IMR-90 (cell line): ENCODE measurements around the gene MEF2D. TPM values are rescaled to one million over a fixed set of nuclear protein-coding genes. Genes with fewer than 3 reads are reported as not detected.

Source experiments
- ATAC-seq: fragments of 200-7000 bp; cut with Tn5 transposase; 2 replicates; pipeline ENCODE4 v1.9.1; 2020; ENCODE audit warnings: low read depth, mild to moderate bottlenecking, moderate library complexity
- BruUV-seq: library from RNA; stranded (reverse); fragments of 400-500 nt; replicated peaks from 2 replicates; lab custom pipeline; 2021; lab: Mats Ljungman, UMichigan
- CTCF ChIA-PET: fragments of 300-600 bp; formaldehyde crosslinking; extraction: SDS; loops from one replicate; lab custom pipeline; 2021; ENCODE audit warnings: antibody characterized with exemption; lab: Yijun Ruan, JAX
- POLR2A ChIA-PET: fragments of 300-600 bp; sonication (Branson Sonifier 250); formaldehyde crosslinking; loops from one replicate; lab custom pipeline; 2022; ENCODE audit warnings: antibody characterized with exemption; ENCODE audit not compliant: unreplicated experiment; lab: Charles Lee
- DNase-seq: peaks from one replicate; pipeline ENCODE4 v3.0.0; 2013
- H2AFZ ChIP-seq: replicated peaks from 2 replicates; pipeline ENCODE3; 2013; ENCODE audit warnings: low read length, mild to moderate bottlenecking; ENCODE audit not compliant: poor library complexity
- H2AK5ac ChIP-seq: 2 replicates; pipeline ENCODE4 v1.6.1; 2013; ENCODE audit warnings: low read depth, low read length, inconsistent platforms
- H2AK9ac ChIP-seq: replicated peaks from 2 replicates; pipeline ENCODE3; 2013; ENCODE audit warnings: mild to moderate bottlenecking, low read depth, low read length, moderate library complexity; ENCODE audit not compliant: poor library complexity
- H2BK120ac ChIP-seq: 2 replicates; pipeline ENCODE4 v1.6.1; 2013; ENCODE audit warnings: low read depth, low read length, inconsistent platforms
- H2BK15ac ChIP-seq: 3 replicates; pipeline ENCODE4 v1.6.1; 2013; ENCODE audit warnings: low read depth, low read length, inconsistent platforms
- H2BK20ac ChIP-seq: 2 replicates; pipeline ENCODE4 v1.6.1; 2013; ENCODE audit warnings: low read depth, mild to moderate bottlenecking, inconsistent platforms, low read length, moderate library complexity
- H2BK5ac ChIP-seq: 2 replicates; pipeline ENCODE4 v1.6.1; 2013; ENCODE audit warnings: mild to moderate bottlenecking, low read depth, low read length, inconsistent platforms; ENCODE audit not compliant: poor library complexity, severe bottlenecking
- H3K14ac ChIP-seq: replicated peaks from 2 replicates; pipeline ENCODE4 v1.6.1; 2013; ENCODE audit warnings: low read depth, low read length, inconsistent platforms
- H3K18ac ChIP-seq: 2 replicates; pipeline ENCODE4 v1.6.1; 2013; ENCODE audit warnings: low read depth, low read length, control low read depth
- H3K23ac ChIP-seq: 2 replicates; pipeline ENCODE4 v1.6.1; 2013; ENCODE audit warnings: low read depth, low read length, inconsistent platforms
- H3K27ac ChIP-seq: 2 replicates; pipeline ENCODE4 v1.5.1; 2013; ENCODE audit warnings: mild to moderate bottlenecking, control low read depth, low read length; ENCODE audit not compliant: insufficient read depth
- H3K27me3 ChIP-seq: 2 replicates; pipeline ENCODE4 v1.6.1; 2013; ENCODE audit warnings: low read length; ENCODE audit not compliant: control insufficient read depth, insufficient read depth
- H3K36me3 ChIP-seq: 2 replicates; pipeline ENCODE4 v1.6.1; 2013; ENCODE audit warnings: low read length, mixed read lengths; ENCODE audit not compliant: control insufficient read depth, insufficient read depth
- H3K4ac ChIP-seq: 2 replicates; pipeline ENCODE4 v1.6.1; 2013; ENCODE audit warnings: low read depth, low read length, inconsistent platforms
- H3K4me1 ChIP-seq: 2 replicates; pipeline ENCODE4 v1.6.1; 2013; ENCODE audit warnings: low read length, mixed read lengths; ENCODE audit not compliant: control insufficient read depth, insufficient read depth
- H3K4me2 ChIP-seq: 2 replicates; pipeline ENCODE4 v1.6.1; 2013; ENCODE audit warnings: low read depth, mild to moderate bottlenecking, control low read depth, low read length, moderate library complexity
- H3K4me3 ChIP-seq: 2 replicates; pipeline ENCODE4 v1.5.1; 2013; ENCODE audit warnings: low read depth, mild to moderate bottlenecking, control low read depth, low read length, moderate library complexity; ENCODE audit not compliant: insufficient read depth
- H3K56ac ChIP-seq: 2 replicates; pipeline ENCODE4 v1.6.1; 2013; ENCODE audit warnings: low read length, inconsistent platforms; ENCODE audit not compliant: insufficient read depth; ENCODE audit errors: extremely low read depth
- H3K79me1 ChIP-seq, 2 experiments: 2 replicates each; pipeline ENCODE4 v1.6.1; 2013; ENCODE audit warnings: low read length in 2 of 2, inconsistent platforms in 1 of 2, low read depth in 1 of 2
- H3K9ac ChIP-seq: 2 replicates; pipeline ENCODE4 v1.6.1; 2013; ENCODE audit warnings: low read depth, low read length, control low read depth
- H3K9me1 ChIP-seq: 2 replicates; pipeline ENCODE4 v1.6.1; 2013; ENCODE audit warnings: low read length, inconsistent platforms; ENCODE audit not compliant: insufficient read depth
- H3K9me3 ChIP-seq: 2 replicates; pipeline ENCODE4 v1.6.1; 2013; ENCODE audit warnings: low read length; ENCODE audit not compliant: control insufficient read depth, insufficient read depth
- H4K20me1 ChIP-seq: 2 replicates; pipeline ENCODE4 v1.6.1; 2013; ENCODE audit warnings: low read length, inconsistent platforms; ENCODE audit not compliant: insufficient read depth
- H4K5ac ChIP-seq: 2 replicates; pipeline ENCODE4 v1.6.1; 2013; ENCODE audit warnings: mild to moderate bottlenecking, low read depth, low read length, control low read depth
- H4K8ac ChIP-seq, 2 experiments: 2 replicates each; pipeline ENCODE4 v1.6.1; 2013; ENCODE audit warnings: low read depth in 2 of 2, low read length in 2 of 2, control low read depth in 1 of 2, inconsistent platforms in 1 of 2
- H4K91ac ChIP-seq: 2 replicates; pipeline ENCODE4 v1.6.1; 2013; ENCODE audit warnings: low read depth, low read length, inconsistent platforms; ENCODE audit not compliant: insufficient read depth
- WGBS, 2 experiments: methylation state at CpG; one replicate each; pipeline versions ENCODE4 v1.1.5 to v1.1.7; 2013; ENCODE audit warnings: missing lambda C conversion rate in 2 of 2; ENCODE audit not compliant: insufficient read length in 1 of 2; ENCODE audit errors: extremely low coverage in 2 of 2; 5-methylcytosine and 5-hydroxymethylcytosine counted together
- dilution Hi-C: fragments of 300-500 bp; cut with HindIII; formaldehyde crosslinking; loops from one replicate; pipeline ENCODE4 v1.14.3; 2018; ENCODE audit warnings: low sequenced_read_pairs; ENCODE audit not compliant: unreplicated experiment
- in situ Hi-C: fragments of 300-500 bp; cut with MboI; formaldehyde crosslinking; loops from 3 replicates; pipeline ENCODE4 v1.14.3; 2019; ENCODE audit warnings: low sequenced_read_pairs, inconsistent platforms, mixed read lengths
- intact Hi-C: fragments of 100-400 bp; cut with micrococcal nuclease; formaldehyde crosslinking; loops from 2 replicates; pipeline ENCODE4 v1.10.0; 2022
- polyA plus RNA-seq, 3 experiments: library from polyadenylated mRNA; depleted of rRNA; stranded (reverse); fragments of >200 nt; gene quantifications; 2 replicates each; pipeline ENCODE4 v1.2.3, GENCODE V29; 2012; ENCODE audit warnings: low replicate concordance in 1 of 3
- total RNA-seq: library from RNA; depleted of rRNA; stranded (reverse); fragments of >200 nt; gene quantifications from 2 replicates; pipeline ENCODE4 v1.2.3, GENCODE V29; 2012
- TF ChIP-seq, protein P1 (sequence below): conservative IDR thresholded peaks from 2 replicates; pipeline ENCODE4 v1.5.1; 2012; ENCODE audit warnings: mild to moderate bottlenecking, low read depth, low read length, improper control_type of control experiment

The MEF2D gene
- total and polyA plus RNA-seq, 2 of the 4 experiments (the other 2 are of a cell fraction): 2.9 to 20.0 TPM

DNA sequence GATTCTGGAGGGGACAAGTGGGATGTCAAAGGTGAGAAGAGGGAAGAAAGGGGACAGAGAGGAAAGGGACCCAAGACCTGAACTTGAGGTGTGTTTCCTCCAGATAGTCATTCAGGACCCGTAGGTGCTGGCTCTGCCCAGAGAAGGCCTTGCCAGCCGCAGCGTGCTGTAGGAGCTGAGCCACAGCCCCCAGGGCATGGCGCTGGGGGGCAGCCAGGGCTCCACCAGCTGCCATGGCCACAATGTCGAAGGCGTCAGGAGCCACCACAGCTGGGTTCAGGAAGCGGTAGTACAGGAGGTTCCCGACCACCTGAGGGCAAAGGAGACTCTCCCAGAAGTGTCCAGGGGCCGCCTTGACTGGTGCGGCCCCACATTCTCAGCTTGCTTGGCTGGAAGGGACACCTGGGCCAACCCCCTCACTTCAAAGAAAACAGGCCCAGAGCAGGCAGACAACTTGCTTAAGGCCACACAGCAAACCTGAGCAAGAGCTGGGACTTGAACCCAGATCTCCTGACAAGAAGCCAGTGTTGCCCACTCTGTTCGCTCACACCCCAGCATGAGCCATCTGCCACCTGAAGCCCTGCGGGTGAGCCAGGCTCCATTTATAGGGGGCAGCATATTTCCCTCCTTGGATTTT is 34.0 kb upstream of the MEF2D start:
- TF ChIP-seq, protein P1, sequence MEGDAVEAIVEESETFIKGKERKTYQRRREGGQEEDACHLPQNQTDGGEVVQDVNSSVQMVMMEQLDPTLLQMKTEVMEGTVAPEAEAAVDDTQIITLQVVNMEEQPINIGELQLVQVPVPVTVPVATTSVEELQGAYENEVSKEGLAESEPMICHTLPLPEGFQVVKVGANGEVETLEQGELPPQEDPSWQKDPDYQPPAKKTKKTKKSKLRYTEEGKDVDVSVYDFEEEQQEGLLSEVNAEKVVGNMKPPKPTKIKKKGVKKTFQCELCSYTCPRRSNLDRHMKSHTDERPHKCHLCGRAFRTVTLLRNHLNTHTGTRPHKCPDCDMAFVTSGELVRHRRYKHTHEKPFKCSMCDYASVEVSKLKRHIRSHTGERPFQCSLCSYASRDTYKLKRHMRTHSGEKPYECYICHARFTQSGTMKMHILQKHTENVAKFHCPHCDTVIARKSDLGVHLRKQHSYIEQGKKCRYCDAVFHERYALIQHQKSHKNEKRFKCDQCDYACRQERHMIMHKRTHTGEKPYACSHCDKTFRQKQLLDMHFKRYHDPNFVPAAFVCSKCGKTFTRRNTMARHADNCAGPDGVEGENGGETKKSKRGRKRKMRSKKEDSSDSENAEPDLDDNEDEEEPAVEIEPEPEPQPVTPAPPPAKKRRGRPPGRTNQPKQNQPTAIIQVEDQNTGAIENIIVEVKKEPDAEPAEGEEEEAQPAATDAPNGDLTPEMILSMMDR: no peak
- no peak overlapping the region for H3K14ac ChIP-seq
- peaks cover 35% of the 10 kb centered on the region for H3K36me3 ChIP-seq
- no peak overlapping the region for H3K4me3 ChIP-seq
- H3K4ac ChIP-seq: no peak overlapping the region
- H3K23ac ChIP-seq: no peak overlapping the region
- 0 out of 4 replicates have a peak, but pooled peaks cover 0 to 2% of the 10 kb centered on the region in 2 experiments for H3K79me1 ChIP-seq
- H2BK5ac ChIP-seq: no peak overlapping the region
- H3K56ac ChIP-seq: no peak overlapping the region
- no peak for ATAC-seq
- H3K27me3 ChIP-seq: no peaks in the 10 kb centered on the region
- no peak overlapping the region for H4K5ac ChIP-seq
- no peak overlapping the region for H2AK9ac ChIP-seq
- no peak overlapping the region for H3K27ac ChIP-seq
- no peaks in the 10 kb centered on the region for H3K4me1 ChIP-seq
- no peak overlapping the region for H2AK5ac ChIP-seq
- 0 out of 2 replicates have a peak, but pooled peaks cover 3% of the 10 kb centered on the region for H3K9me1 ChIP-seq
- 88% methylated on average over 6 of the region's 12 CpGs; no CpG with 5 or more reads in 1 of the 2 experiments for WGBS, 2 experiments
- no peak overlapping the region for H3K9ac ChIP-seq
- no peak overlapping the region for H4K8ac ChIP-seq
- H3K4me2 ChIP-seq: no peak overlapping the region
- dilution Hi-C loops (no loop called here), intact Hi-C loops (no loop called here), in situ Hi-C loops (no loop called here)
- ChIA-PET POLR2A (no interaction called here), CTCF (no interaction called here)
- H3K9me3 ChIP-seq: no peaks in the 10 kb centered on the region
- H3K18ac ChIP-seq: no peak overlapping the region
- no peak overlapping the region for H2AFZ ChIP-seq
- no peak overlapping the region for H2BK120ac ChIP-seq
- no peak overlapping the region for H2BK15ac ChIP-seq
- no TSS peak for BruUV-seq
- H4K91ac ChIP-seq: no peak overlapping the region
- no peak for DNase-seq
- H2BK20ac ChIP-seq: no peak overlapping the region
- no peaks in the 10 kb centered on the region for H4K20me1 ChIP-seq
